NCI-H1436 treated with DMSO at 0.1 percent for 48 hours (cell line): Measurements from ENCODE around the gene STX18.
"Not testable (repeated sequence)": the region's sequence is repeated elsewhere in the genome, so short reads cannot be mapped to it uniquely, and the experiment has no call there.

Source experiments
- DNase-seq: peaks from one replicate; lab custom pipeline; 2025; lab: John Stamatoyannopoulos, UW

STX18 gene

GRCh38 chr4:4554234-4554633, 12.4 kb upstream of the STX18 start:
- DNase-seq = no peak

DNA sequence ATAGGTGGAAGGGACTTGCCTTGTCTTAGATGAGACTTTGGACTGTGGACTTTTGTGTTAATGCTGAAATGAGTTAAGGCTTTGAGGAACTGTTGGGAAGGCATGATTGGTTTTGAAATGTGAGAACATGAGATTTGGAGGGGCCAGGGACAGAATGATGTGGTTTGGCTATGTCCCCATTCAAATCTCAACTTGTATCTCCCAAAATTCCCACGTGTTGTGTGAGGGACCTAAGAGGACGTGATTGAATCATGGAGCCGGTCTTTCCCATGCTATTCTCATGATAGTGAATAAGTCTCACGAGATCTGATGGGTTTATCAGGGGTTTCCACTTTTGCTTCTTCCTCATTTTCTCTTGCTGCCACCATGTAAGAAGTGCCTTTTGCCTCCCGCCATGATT, 10.2 kb upstream of the STX18 start:
- DNase-seq = not testable (repeated sequence)

GRCh38 chr4:4550161-4550560, 8.3 kb upstream of the STX18 start:
- DNase-seq = not testable (repeated sequence)

- DNase-seq = no peak
Observed at GRCh38 chr4:4549534-4549933, 7.7 kb upstream of the STX18 start.

GRCh38 chr4:4542774-4543485, 1.1 kb upstream of the STX18 start:
- DNase-seq = no peak

- DNase-seq = no peak
Observed at GRCh38 chr4:4541040-4541631, 712 bp downstream of the STX18 start.

DNA sequence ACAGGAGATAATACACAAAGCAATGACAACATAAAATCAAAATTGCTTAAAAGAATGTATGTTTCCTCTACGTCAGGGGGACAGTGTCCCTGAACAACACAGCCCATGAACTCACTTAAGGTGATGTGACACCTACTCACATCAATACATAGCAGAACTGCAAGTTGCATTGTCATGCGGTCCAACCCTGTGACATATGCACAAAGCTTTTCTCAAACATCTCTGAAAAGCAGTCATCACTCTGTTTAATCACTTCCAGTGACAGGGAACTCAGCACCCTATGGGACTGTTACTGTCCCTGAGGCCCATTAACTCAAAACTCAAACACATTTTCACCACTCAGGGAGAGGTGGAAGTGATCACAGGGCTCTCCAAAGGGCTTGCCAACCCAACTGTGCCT, 2.4 kb downstream of the STX18 start:
- DNase-seq = no peak

DNA sequence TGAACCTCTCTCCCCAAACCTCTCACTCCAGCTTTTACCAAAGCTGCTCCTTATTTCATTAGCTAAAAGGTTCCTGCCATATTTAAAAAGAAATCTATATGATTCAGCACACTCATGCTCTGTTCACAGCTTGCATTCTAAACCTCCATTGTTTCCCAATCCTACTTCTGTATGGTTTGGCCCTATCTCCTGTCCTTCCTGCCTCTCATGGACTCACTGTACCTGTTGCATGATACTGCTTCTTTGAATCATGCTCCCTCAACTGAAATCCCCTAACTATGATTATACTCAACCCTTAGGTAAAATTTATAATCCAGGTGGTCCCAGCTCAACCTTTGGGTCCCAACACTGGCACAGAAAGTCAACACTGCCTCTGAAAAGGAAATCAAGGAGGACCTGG, 6.3 kb downstream of the STX18 start:
- DNase-seq = no peak

DNA sequence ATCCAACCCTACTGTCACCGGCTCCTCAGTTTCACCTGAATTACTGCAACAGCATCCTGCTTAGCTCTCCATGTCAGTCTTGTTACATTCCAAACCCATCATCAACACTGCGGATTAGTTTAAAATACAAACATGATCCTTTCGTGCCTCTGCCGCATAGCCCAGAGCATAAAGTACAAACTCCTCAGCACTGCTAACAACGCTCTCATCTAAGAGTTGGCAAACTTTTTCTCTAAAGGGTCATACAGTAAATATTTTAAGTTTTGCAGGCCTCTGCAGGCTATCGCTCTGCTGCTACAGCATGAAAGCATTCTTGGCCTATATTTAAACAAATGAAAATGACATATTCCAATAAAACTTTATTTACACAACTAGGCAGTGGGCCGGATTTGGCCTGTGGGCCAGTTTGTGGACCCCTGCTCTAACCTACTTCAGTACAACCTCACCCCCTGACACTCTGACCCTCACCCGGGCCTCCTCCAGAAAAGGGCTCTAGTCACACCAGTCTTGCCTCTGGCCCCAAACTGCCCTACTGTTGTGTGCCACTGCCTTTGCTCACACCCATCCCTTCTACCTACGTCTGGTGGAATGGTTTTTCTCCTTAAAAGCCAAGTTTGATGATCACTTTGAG, 7.2 kb downstream of the STX18 start:
- DNase-seq = no peak

GRCh38 chr4:4533461-4534169, 8.2 kb downstream of the STX18 start:
- no peak for DNase-seq

GRCh38 chr4:4532371-4533154, 9.3 kb downstream of the STX18 start:
- DNase-seq = no peak

GRCh38 chr4:4529392-4529791, 12.5 kb downstream of the STX18 start:
- no peak for DNase-seq

GRCh38 chr4:4526401-4526800, 15.4 kb downstream of the STX18 start:
- DNase-seq = no peak

DNA sequence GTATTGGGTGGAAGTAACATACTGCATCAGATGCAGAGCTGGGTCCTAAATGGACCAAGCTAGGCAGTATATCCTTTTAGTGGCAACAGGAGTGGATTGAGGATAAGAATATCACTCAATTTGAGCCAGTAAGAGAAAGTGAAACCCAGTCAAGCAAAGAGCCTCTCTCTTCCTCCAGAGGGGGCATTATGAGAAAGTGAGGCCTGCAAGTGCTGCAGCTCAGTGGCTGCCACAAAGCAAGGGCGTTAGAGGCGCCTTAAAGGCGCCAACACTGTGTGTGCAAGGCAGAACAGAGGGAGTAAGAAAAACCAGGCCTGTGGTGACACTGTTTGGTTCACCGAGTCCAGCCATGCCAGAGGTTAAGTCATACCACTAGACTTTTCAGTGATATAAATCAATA, 17.5 kb downstream of the STX18 start:
- DNase-seq = no peak

- no peak for DNase-seq
Observed at GRCh38 chr4:4521731-4522130, 20.1 kb downstream of the STX18 start.

GRCh38 chr4:4521136-4521535, 20.7 kb downstream of the STX18 start:
- no peak for DNase-seq

GRCh38 chr4:4519297-4519894, 22.5 kb downstream of the STX18 start:
- no peak for DNase-seq

GRCh38 chr4:4518747-4519146, 23.1 kb downstream of the STX18 start:
- no peak for DNase-seq

- no peak for DNase-seq
Observed at GRCh38 chr4:4514786-4515185, 27.1 kb downstream of the STX18 start.

DNA sequence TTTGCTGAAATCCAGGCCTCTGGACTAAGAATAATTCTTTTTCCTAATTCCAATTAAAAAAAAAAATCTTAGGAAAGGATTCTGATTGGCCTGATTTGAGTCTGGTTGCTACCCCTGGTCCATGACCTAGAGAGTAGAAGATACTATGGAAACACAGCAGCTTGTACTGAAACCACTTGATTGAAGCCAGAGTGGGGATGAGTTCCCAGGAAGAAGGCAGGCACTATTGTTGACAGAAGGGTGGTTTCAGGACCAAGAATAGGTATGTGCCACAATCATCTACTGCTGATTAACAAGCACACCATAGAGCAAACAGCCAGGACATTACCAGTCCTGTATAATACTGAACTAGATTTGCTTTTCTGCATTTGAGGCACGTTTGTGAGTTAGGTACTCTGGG, 29.6 kb downstream of the STX18 start:
- no peak for DNase-seq

DNA sequence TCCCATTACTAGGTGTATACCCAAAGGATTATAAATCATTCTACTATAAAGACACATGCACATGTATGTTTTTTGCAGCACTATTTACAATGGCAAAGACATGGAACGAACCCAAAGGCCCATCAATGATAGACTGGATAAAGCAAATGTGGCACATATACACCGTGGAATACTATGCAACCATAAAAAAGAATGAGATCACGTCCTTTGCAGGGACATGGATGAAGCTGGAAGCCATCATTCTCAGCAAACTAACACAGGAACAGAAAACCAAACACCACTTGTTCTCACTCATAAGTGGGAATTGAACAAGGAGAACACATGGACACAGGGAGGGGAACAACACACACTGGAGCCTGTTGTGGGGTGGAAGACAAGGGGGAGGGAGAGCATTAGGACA, 31.2 kb downstream of the STX18 start:
- not testable (repeated sequence) for DNase-seq

- no peak for DNase-seq
Observed at GRCh38 chr4:4509521-4509920, 32.3 kb downstream of the STX18 start.
